ENCODE data around the gene CEP78. TPM values are rescaled to one million over a fixed set of nuclear protein-coding genes. Genes with fewer than 3 reads are reported as not detected.

Gene CEP78
- total RNA-seq, 1 experiment from 2014 or later = 48.1 TPM

DNA sequence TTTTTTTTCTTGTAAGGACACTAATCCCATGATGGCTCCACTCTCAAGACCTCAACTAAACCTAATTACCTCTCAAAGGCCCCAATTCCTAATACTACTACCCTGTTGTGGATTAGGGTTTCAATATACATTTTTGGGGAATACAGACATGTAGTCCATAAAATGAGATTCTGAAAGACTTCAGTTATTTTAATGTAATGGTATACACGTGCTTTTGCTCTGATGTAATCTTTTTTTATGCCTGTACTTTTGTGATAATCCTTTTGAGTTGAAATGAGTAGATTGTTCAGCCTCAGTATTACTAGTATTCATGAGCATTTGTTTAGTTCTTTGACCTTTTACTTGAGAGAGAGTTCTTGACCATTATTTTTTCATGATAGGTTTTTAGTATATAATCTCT is 9.5 kb downstream of the CEP78 start:
- ChIA-PET POLR2A (no interaction called here), CTCF (no interaction called here), RAD21 (ENCODE audit: low non-redundant PET in 1 of 2, low total read pairs in 2 of 2, uncharacterized antibody in 2 of 2, unreplicated experiment in 2 of 2) (no interaction called here)
- no peak overlapping the region for H3K9ac ChIP-seq (ENCODE audit: low read length)
- BruUV-seq (replicated peaks) = no TSS peak
- H3K9me3 ChIP-seq (ENCODE audit: control insufficient read depth in 1 of 2, insufficient read depth in 1 of 2, low read depth in 1 of 2, low read length in 2 of 2) = no peaks in the 10 kb centered on the region
- H3K9me2 ChIP-seq (ENCODE audit: insufficient read depth) = no peaks in the 10 kb centered on the region
- no peak for TF ChIP-seq EZH2 (IDR thresholded peaks at IDR 0.05)
- TF ChIP-seq, protein P1, sequence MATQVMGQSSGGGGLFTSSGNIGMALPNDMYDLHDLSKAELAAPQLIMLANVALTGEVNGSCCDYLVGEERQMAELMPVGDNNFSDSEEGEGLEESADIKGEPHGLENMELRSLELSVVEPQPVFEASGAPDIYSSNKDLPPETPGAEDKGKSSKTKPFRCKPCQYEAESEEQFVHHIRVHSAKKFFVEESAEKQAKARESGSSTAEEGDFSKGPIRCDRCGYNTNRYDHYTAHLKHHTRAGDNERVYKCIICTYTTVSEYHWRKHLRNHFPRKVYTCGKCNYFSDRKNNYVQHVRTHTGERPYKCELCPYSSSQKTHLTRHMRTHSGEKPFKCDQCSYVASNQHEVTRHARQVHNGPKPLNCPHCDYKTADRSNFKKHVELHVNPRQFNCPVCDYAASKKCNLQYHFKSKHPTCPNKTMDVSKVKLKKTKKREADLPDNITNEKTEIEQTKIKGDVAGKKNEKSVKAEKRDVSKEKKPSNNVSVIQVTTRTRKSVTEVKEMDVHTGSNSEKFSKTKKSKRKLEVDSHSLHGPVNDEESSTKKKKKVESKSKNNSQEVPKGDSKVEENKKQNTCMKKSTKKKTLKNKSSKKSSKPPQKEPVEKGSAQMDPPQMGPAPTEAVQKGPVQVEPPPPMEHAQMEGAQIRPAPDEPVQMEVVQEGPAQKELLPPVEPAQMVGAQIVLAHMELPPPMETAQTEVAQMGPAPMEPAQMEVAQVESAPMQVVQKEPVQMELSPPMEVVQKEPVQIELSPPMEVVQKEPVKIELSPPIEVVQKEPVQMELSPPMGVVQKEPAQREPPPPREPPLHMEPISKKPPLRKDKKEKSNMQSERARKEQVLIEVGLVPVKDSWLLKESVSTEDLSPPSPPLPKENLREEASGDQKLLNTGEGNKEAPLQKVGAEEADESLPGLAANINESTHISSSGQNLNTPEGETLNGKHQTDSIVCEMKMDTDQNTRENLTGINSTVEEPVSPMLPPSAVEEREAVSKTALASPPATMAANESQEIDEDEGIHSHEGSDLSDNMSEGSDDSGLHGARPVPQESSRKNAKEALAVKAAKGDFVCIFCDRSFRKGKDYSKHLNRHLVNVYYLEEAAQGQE (IDR thresholded peaks at IDR 0.05; ENCODE audit: low read depth) = no peak
- no peak for TF ChIP-seq CBX3 (IDR thresholded peaks at IDR 0.05; ENCODE audit: low read depth)
- TF ChIP-seq SIN3A (IDR thresholded peaks at IDR 0.05; ENCODE audit: low read depth) = no peak
- TF ChIP-seq EGR1 (IDR thresholded peaks at IDR 0.05; ENCODE audit: low read depth) = no peak
- TF ChIP-seq FOSL1 (IDR thresholded peaks at IDR 0.05; ENCODE audit: low read depth) = no peak
- no peak for TF ChIP-seq RAD21 (IDR thresholded peaks at IDR 0.05; ENCODE audit: low read depth)
- no peak for TF ChIP-seq EZH2phosphoT487 (IDR thresholded peaks at IDR 0.05; ENCODE audit: borderline replicate concordance)
- TF ChIP-seq ELF1 (IDR thresholded peaks at IDR 0.05; ENCODE audit: borderline replicate concordance, low read depth) = no peak
- no peak for TF ChIP-seq JUND (IDR thresholded peaks at IDR 0.05)
- TF ChIP-seq, protein P2, sequence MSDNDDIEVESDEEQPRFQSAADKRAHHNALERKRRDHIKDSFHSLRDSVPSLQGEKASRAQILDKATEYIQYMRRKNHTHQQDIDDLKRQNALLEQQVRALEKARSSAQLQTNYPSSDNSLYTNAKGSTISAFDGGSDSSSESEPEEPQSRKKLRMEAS (IDR thresholded peaks at IDR 0.05) = no peak
- TF ChIP-seq TCF7L2 (IDR thresholded peaks at IDR 0.05; ENCODE audit: borderline replicate concordance, extremely low read depth, insufficient read depth, insufficient read length) = no peak
- TF ChIP-seq SP1 (IDR thresholded peaks at IDR 0.05; ENCODE audit: low read depth) = no peak
- TF ChIP-seq, protein P3, sequence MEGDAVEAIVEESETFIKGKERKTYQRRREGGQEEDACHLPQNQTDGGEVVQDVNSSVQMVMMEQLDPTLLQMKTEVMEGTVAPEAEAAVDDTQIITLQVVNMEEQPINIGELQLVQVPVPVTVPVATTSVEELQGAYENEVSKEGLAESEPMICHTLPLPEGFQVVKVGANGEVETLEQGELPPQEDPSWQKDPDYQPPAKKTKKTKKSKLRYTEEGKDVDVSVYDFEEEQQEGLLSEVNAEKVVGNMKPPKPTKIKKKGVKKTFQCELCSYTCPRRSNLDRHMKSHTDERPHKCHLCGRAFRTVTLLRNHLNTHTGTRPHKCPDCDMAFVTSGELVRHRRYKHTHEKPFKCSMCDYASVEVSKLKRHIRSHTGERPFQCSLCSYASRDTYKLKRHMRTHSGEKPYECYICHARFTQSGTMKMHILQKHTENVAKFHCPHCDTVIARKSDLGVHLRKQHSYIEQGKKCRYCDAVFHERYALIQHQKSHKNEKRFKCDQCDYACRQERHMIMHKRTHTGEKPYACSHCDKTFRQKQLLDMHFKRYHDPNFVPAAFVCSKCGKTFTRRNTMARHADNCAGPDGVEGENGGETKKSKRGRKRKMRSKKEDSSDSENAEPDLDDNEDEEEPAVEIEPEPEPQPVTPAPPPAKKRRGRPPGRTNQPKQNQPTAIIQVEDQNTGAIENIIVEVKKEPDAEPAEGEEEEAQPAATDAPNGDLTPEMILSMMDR (IDR thresholded peaks at IDR 0.05 in 2 of 3, conservative IDR thresholded peaks at IDR 0.05 in 1 of 3; ENCODE audit: borderline replicate concordance in 1 of 3, insufficient read depth in 1 of 3, low read depth in 2 of 3, low read length in 2 of 3) = no peak
- no peak for TF ChIP-seq POLR2A (IDR thresholded peaks at IDR 0.05; ENCODE audit: borderline replicate concordance, extremely low read depth, insufficient read depth, insufficient read length)
- TF ChIP-seq CEBPB (IDR thresholded peaks at IDR 0.05; ENCODE audit: low read depth) = no peak
- H3K4me2 ChIP-seq (ENCODE audit: low read length) = no peak overlapping the region
- peaks cover 7% of the 10 kb centered on the region; the same call in 1 of the 2 replicates for H3K79me2 ChIP-seq (ENCODE audit: insufficient read depth, low read length)
- DNase-seq (ENCODE audit: low read depth, low spot score) = no peak
- no peaks in the 10 kb centered on the region for H3K4me1 ChIP-seq (ENCODE audit: control insufficient read depth in 1 of 2, insufficient read depth in 2 of 2, low read length in 2 of 2)
- ATAC-seq = no peak
- intact Hi-C loops (cut with micrococcal nuclease) = no loop called here
- H3K36me3 ChIP-seq (ENCODE audit: control insufficient read depth in 1 of 2, insufficient read depth in 2 of 2, low read length in 2 of 2) = peaks cover 7 to 34% of the 10 kb centered on the region in 2 experiments; a peak in 3 of 4 replicates
- H3K4me3 ChIP-seq (replicated peaks in 1 of 2; ENCODE audit: low read depth in 1 of 2, low read length in 2 of 2) = no peak overlapping the region
- H3K27me3 ChIP-seq (ENCODE audit: insufficient read depth, low read length) = no peaks in the 10 kb centered on the region
- H4K20me1 ChIP-seq (ENCODE audit: insufficient read depth) = no peaks in the 10 kb centered on the region
- no peak overlapping the region for H3K27ac ChIP-seq (ENCODE audit: low read depth, low read length)
- H2AFZ ChIP-seq (ENCODE audit: low read depth, low read length, poor library complexity, severe bottlenecking) = no peak overlapping the region
